ENCODE data around the gene CBLB. TPM values are rescaled to one million over a fixed set of nuclear protein-coding genes. Genes with fewer than 3 reads are reported as not detected.

The CBLB gene
- total and polyA plus RNA-seq, 2 donors (not counting 1 experiment from before 2014, with no cell fraction given), result 26.9 to 28.5 TPM

- DNase-seq (ENCODE audit: low read depth in 2 of 2), result no peak
- Histone ChIP-seq H3K79me2 (ENCODE audit: control insufficient read depth, insufficient read depth, low read length) (no peaks in the 10 kb centered on the region), H3K4me1 (ENCODE audit: control insufficient read depth, extremely low read depth, insufficient read depth, low read length) (no peaks in the 10 kb centered on the region), H3K9me3 (ENCODE audit: control insufficient read depth, insufficient read depth, low read depth, low read length) (no peaks in the 10 kb centered on the region), H3K27me3 (ENCODE audit: control insufficient read depth, insufficient read depth, low read length) (no peaks in the 10 kb centered on the region), H4K20me1 (ENCODE audit: control insufficient read depth, extremely low read depth, insufficient read depth, low read length) (no peaks in the 10 kb centered on the region), H3K27ac (ENCODE audit: insufficient read depth, low read length) (no peak overlapping the region), H2AFZ (ENCODE audit: low read length) (no peak overlapping the region), H3K4me2 (ENCODE audit: extremely low read depth, insufficient read depth, low read length) (no peak overlapping the region), H3K36me3 (ENCODE audit: control insufficient read depth, insufficient read depth, low read length) (no peaks in the 10 kb centered on the region), H3K9ac (ENCODE audit: insufficient read depth, low read length) (no peak overlapping the region), H3K4me3 (replicated peaks in 1 of 4; ENCODE audit: control extremely low read depth in 1 of 4, insufficient read depth in 1 of 4, low read depth in 3 of 4, low read length in 4 of 4) (no peak overlapping the region)
- TF ChIP-seq CTCF (conservative IDR thresholded peaks at IDR 0.05 in 1 of 2, IDR thresholded peaks at IDR 0.05 in 1 of 2; ENCODE audit: low read depth in 1 of 2, low read length in 2 of 2), result no peak
- TF ChIP-seq EZH2 (IDR thresholded peaks at IDR 0.05; ENCODE audit: low read length, missing control alignments), result no peak
These were observed 195.8 kb downstream of the CBLB start for GRCh38 chr3:105672996-105673395.

GRCh38 chr3:105662306-105662705 is 206.5 kb downstream of the CBLB start:
- Histone ChIP-seq H3K27me3 (ENCODE audit: control insufficient read depth, insufficient read depth, low read length) (no peaks in the 10 kb centered on the region), H3K9ac (ENCODE audit: insufficient read depth, low read length) (no peak overlapping the region), H3K4me3 (replicated peaks in 1 of 4; ENCODE audit: control extremely low read depth in 1 of 4, insufficient read depth in 1 of 4, low read depth in 3 of 4, low read length in 4 of 4) (no peak overlapping the region), H3K27ac (ENCODE audit: insufficient read depth, low read length) (no peak overlapping the region), H3K4me2 (ENCODE audit: extremely low read depth, insufficient read depth, low read length) (no peak overlapping the region), H3K36me3 (ENCODE audit: control insufficient read depth, insufficient read depth, low read length) (no peaks in the 10 kb centered on the region), H3K9me3 (ENCODE audit: control insufficient read depth, insufficient read depth, low read depth, low read length) (no peaks in the 10 kb centered on the region), H2AFZ (ENCODE audit: low read length) (no peak overlapping the region), H3K4me1 (ENCODE audit: control insufficient read depth, extremely low read depth, insufficient read depth, low read length) (no peaks in the 10 kb centered on the region), H4K20me1 (ENCODE audit: control insufficient read depth, extremely low read depth, insufficient read depth, low read length) (no peaks in the 10 kb centered on the region), H3K79me2 (ENCODE audit: control insufficient read depth, insufficient read depth, low read length) (no peaks in the 10 kb centered on the region)
- TF ChIP-seq CTCF (conservative IDR thresholded peaks at IDR 0.05 in 1 of 2, IDR thresholded peaks at IDR 0.05 in 1 of 2; ENCODE audit: low read depth in 1 of 2, low read length in 2 of 2), result no peak
- no peak for TF ChIP-seq EZH2 (IDR thresholded peaks at IDR 0.05; ENCODE audit: low read length, missing control alignments)
- peak in 1 of 2 donors; percentile 52 for DNase-seq (ENCODE audit: low read depth in 2 of 2)

GRCh38 chr3:105661461-105661860 is 207.4 kb downstream of the CBLB start:
- Histone ChIP-seq H2AFZ (ENCODE audit: low read length) (no peak overlapping the region), H3K79me2 (ENCODE audit: control insufficient read depth, insufficient read depth, low read length) (no peaks in the 10 kb centered on the region), H3K27ac (ENCODE audit: insufficient read depth, low read length) (no peak overlapping the region), H3K4me1 (ENCODE audit: control insufficient read depth, extremely low read depth, insufficient read depth, low read length) (no peaks in the 10 kb centered on the region), H4K20me1 (ENCODE audit: control insufficient read depth, extremely low read depth, insufficient read depth, low read length) (no peaks in the 10 kb centered on the region), H3K36me3 (ENCODE audit: control insufficient read depth, insufficient read depth, low read length) (no peaks in the 10 kb centered on the region), H3K4me3 (replicated peaks in 1 of 4; ENCODE audit: control extremely low read depth in 1 of 4, insufficient read depth in 1 of 4, low read depth in 3 of 4, low read length in 4 of 4) (no peak overlapping the region), H3K27me3 (ENCODE audit: control insufficient read depth, insufficient read depth, low read length) (no peaks in the 10 kb centered on the region), H3K9me3 (ENCODE audit: control insufficient read depth, insufficient read depth, low read depth, low read length) (no peaks in the 10 kb centered on the region), H3K4me2 (ENCODE audit: extremely low read depth, insufficient read depth, low read length) (no peak overlapping the region), H3K9ac (ENCODE audit: insufficient read depth, low read length) (no peak overlapping the region)
- DNase-seq (ENCODE audit: low read depth in 2 of 2), result no peak
- TF ChIP-seq EZH2 (IDR thresholded peaks at IDR 0.05; ENCODE audit: low read length, missing control alignments) (no peak), CTCF (conservative IDR thresholded peaks at IDR 0.05 in 1 of 2, IDR thresholded peaks at IDR 0.05 in 1 of 2; ENCODE audit: low read depth in 1 of 2, low read length in 2 of 2) (no peak)
